ENCODE measurements around the gene PCSK5.
"Not testable (repeated sequence)": the region's sequence is repeated elsewhere in the genome, so short reads cannot be mapped to it uniquely, and the experiment has no call there.

PCSK5 gene

GRCh38 chr9:75891277-75891741, 836 bp downstream of the PCSK5 start:
- DNase-seq: no peak

GRCh38 chr9:75891771-75892215, 1.3 kb downstream of the PCSK5 start:
- DNase-seq: no peak

- no peak for DNase-seq
Observed at GRCh38 chr9:75892216-75892911, 1.9 kb downstream of the PCSK5 start.

GRCh38 chr9:75893106-75893505, 2.6 kb downstream of the PCSK5 start:
- no peak for DNase-seq

GRCh38 chr9:75894566-75894965, 4.1 kb downstream of the PCSK5 start:
- DNase-seq: no peak

- no peak for DNase-seq
Observed at GRCh38 chr9:75895112-75895511, 4.6 kb downstream of the PCSK5 start.

GRCh38 chr9:75896193-75896592, 5.7 kb downstream of the PCSK5 start:
- DNase-seq: no peak

GRCh38 chr9:75900893-75901524, 10.5 kb downstream of the PCSK5 start:
- not testable (repeated sequence) for DNase-seq

- DNase-seq: no peak
Observed at GRCh38 chr9:75903785-75904360, 13.4 kb downstream of the PCSK5 start.

GRCh38 chr9:75904364-75904763, 13.9 kb downstream of the PCSK5 start:
- DNase-seq: no peak

GRCh38 chr9:75906531-75906930, 16.1 kb downstream of the PCSK5 start:
- DNase-seq: no peak

GRCh38 chr9:75907329-75907728, 16.9 kb downstream of the PCSK5 start:
- no peak for DNase-seq

GRCh38 chr9:75907923-75908322, 17.4 kb downstream of the PCSK5 start:
- no peak for DNase-seq

- DNase-seq: no peak
Observed at GRCh38 chr9:75909776-75910175, 19.3 kb downstream of the PCSK5 start.

- no peak for DNase-seq
Observed at GRCh38 chr9:75910731-75911130, 20.3 kb downstream of the PCSK5 start.

- no peak for DNase-seq
Observed at GRCh38 chr9:75911390-75911789, 20.9 kb downstream of the PCSK5 start.

GRCh38 chr9:75912951-75913350, 22.5 kb downstream of the PCSK5 start:
- no peak for DNase-seq

GRCh38 chr9:75914002-75914401, 23.5 kb downstream of the PCSK5 start:
- no peak for DNase-seq

- DNase-seq: no peak
Observed at GRCh38 chr9:75914883-75915452, 24.5 kb downstream of the PCSK5 start.

GRCh38 chr9:75918154-75918553, 27.7 kb downstream of the PCSK5 start:
- DNase-seq: no peak

- DNase-seq: no peak
Observed at GRCh38 chr9:75918909-75919308, 28.4 kb downstream of the PCSK5 start.

GRCh38 chr9:75921391-75922127, 31.1 kb downstream of the PCSK5 start:
- no peak for DNase-seq

GRCh38 chr9:75926385-75926784, 35.9 kb downstream of the PCSK5 start:
- DNase-seq: no peak
